Skeletal muscle cell (primary cell): Measurements from ENCODE around the gene NCAN.
A peak's percentile ranks its signal among the peaks of the same experiment; 100 is the strongest.

Experiments used
- DNase-seq: peaks from one replicate; pipeline ENCODE4 v3.0.0-alpha.2; 2010; ENCODE audit warnings: low read depth
- H3K4me3 ChIP-seq: 2 replicates; pipeline ENCODE4 v1.5.1; 2011; ENCODE audit warnings: low read depth, mild to moderate bottlenecking, control low read depth, low read length, moderate library complexity

The NCAN gene

DNA sequence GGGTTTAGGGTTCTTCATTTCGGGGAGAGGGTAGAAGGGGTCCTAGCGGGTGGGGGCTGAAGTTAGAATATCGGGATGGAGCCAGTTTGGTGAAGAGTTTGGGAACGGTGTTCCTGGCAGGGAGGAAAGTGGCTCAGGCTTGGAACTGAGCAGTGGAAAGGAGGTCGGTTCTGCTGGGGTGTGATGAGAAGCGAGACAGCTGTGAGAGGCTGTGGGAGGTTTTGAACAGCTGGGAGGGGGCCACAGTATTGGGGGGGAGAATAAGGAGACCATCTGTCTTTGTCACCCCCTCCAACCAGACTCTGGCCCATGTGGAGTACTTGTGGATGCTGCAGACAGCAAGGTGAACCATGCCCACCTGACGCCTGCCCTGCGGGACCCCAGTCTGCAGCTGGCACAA lies 62.4 kb downstream of the NCAN start:
- no peak overlapping the region for H3K4me3 ChIP-seq
- DNase-seq, result no peak

DNA sequence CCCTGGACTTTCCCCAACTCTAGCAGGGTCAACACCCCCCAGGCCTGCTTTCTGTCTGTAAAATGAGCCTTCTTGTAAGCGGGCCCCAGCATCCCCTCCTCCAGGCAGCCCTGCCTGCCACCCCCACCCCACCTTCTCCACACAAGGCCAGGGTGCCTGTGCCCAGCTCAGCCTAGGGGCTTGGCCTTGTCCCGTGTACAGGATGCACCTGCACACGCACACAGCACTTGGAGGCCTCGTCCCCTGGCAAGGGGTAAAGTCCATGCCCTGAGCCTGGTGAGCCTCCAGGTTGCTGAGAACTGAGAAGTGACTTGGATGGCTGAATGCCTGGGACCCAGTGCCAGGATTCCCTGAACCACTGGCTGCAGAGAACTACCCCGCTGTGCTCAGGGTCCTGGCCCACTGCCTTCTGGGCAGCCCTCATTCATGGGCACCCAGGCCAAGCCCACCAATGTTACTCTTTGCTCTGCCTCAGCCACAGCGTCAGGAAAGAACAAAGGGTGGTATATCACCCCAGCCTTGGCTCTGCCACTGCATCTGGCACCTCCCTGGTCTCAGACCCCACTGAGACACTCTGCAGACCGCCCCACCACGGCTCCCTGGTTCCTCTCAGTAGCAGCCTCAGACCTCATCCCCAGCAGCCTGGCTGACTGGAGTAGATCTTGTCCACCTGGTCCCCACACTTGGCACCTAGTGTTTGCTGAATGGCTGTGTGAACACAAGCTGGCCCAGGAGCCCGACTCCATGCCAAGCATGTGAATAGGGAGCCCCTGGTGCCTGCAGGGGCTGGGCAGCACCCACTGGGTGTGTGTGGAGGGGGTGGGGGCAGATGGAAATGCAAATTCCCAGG lies 63.2 kb downstream of the NCAN start:
- no peak for DNase-seq
- no peak overlapping the region for H3K4me3 ChIP-seq

DNA sequence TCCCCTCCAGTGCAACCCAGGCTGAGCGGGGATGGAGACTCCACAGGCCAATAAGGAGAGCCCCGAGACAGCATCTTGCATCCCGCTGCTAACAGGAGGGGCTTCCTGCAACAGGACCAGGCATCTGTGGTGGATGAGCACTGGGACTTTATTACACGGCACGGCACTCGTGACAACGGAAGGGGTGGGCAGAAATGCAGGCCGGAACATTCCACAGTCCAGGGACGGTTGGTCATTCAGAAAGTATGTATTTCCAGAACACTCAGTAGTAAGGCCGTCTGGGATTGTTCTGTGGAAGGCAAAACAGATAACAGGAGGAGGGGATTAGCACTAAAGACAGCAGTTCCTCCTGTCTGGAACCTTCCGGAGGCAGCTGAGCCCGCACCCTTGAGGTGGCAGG lies 64.6 kb downstream of the NCAN start:
- peak; percentile 24 for DNase-seq
- no peak overlapping the region for H3K4me3 ChIP-seq

DNA sequence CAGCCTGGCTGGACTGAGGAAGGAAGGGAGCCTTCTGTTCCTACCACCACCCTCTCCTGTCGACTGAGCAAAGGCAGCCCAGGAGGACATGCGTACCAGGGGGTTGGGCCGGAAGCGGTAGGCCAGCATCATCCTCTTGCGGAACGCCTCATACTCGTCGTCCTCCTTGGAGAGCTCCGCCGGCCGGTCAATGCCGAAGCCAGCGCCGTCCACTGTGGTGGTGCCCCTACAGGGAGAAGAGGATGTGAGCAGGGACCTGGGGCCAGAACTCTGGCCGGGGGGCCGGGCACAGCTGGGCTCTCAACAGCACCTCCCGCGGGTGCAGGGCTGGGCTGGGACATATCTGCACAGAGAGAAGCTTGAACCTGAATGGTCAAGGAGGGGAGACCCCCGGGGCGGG lies 65.1 kb downstream of the NCAN start:
- H3K4me3 ChIP-seq, result no peak overlapping the region
- DNase-seq, result no peak

DNA sequence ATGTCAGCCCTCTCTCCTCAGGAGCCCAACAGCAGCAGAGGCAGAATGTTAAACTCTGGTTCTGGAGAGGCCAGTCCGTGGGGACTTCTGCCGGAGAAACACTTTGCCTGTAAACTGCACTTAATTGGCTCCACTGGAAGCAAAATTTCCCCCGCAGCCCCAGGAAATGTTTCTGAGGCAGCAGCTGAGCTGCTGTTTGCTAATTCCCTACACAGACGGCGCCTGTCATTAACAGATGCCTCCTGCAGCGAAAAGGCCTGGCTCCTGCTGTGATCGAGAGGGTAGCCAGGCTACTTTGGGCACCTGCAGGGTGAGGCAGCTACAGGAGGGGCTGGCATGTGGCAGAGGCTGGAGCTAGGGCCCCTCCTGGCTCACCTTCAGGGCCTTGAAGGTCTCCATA lies 66.6 kb downstream of the NCAN start:
- no peak overlapping the region for H3K4me3 ChIP-seq
- DNase-seq, result no peak

DNA sequence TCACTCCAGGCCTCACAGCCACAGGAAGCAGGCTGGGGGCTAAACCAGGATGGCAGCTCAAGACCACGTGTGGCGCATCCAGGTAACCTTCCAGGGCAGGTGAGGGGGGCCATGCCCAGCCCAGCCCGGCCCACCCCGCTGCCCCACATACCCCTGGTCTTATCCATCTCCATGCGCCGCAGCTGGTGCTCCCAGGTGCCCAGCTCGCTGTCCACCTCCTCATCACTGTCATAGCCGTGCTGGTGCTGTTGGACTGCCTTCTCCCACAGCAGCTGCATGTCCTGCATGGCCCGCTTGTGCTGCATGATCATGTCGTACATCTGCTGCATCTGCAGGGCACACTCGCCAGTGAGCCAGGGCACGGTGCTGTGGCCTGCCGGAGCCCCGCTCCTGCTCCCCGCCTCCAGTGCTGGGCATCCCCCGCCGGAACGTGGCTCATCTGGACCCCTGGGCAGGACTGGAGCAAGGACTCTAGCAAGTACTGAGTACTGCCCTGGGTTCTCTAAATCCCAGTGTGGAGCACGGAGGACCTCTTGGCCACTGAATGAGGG lies 67.4 kb downstream of the NCAN start:
- DNase-seq, result no peak
- H3K4me3 ChIP-seq, result no peak overlapping the region

DNA sequence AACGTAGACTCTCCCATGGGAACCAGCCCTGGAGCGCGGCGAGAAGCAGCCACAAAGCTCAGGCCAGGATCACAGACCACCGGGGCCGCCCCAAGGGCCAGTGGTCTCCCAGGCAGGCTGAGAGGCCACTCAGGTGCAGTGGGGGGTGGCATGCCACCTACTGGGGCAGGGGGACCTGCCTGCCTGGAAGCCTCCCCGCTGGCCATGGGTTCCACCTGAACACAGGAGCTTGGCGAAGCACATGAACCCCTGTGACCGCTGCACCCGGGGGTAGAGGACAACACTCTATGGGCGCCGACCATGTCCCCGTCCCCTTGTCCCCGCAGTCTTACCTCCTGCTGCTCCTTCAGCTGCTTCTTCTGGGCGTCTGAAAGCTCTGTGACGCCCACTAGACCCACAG lies 68.1 kb downstream of the NCAN start:
- H3K4me3 ChIP-seq, result no peak overlapping the region
- DNase-seq, result no peak

DNA sequence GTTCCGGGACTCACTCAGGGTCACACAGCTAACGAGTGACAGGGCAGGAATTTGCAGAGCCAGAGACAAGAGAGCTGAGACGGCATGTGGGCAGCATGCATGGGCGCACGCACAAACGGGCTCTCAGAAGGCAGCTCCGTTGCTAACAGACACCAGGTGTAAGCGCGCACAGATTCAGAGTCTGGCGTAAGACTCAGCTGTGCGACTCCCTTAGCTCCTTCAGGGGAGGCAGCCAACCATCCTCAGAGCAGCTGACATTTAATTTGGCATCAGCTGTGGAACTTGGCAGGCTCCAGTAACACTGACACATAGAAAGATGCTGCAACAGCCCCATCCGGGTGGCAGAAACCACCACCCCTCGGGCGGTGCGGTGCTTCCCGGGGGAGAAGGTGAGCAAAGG lies 68.8 kb downstream of the NCAN start:
- peak; percentile 10 for DNase-seq
- H3K4me3 ChIP-seq, result no peak overlapping the region

DNA sequence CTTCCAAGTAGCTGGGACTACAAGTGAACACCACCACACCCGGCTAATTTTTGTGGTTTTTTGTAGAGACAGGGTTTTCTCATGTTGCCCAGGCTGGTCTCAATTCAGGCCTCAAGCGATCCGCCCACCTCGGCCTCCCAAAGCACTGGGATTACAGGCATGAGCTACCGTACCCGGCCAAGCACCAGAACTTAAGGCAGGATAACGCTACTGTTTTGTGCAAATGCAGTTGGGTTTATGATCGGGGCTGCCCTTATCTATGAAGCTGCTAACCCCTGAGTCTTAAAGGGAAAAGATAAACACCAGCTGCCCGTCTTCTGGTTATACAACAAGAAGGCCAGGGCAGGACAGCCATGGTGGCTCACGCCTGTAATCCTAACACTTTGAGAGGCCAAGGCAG lies 73.9 kb downstream of the NCAN start:
- no peak for DNase-seq

DNA sequence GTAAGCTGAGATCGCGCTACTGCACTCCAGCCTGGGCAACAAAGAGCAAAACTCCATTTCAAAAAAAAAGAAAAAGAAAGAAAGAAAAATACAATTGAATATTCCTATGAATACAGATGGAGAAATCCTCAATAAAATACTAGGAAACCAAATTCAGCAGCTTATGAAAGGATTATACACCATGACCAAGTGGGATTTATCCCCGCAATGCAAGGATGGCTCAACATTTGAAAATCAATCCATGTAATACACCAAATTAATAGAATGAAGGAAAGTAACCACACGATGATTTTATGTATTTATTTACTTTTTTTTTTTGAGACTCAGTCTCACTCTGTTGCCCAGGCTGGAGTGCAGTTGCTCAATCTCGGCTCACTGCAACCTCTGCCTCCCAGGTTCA lies 80.8 kb downstream of the NCAN start:
- no peak overlapping the region for H3K4me3 ChIP-seq
- DNase-seq, result no peak

More for the DNA sequence above, 73.9 kb downstream of the NCAN start:
- H3K4me3 ChIP-seq, result no peak overlapping the region

DNA sequence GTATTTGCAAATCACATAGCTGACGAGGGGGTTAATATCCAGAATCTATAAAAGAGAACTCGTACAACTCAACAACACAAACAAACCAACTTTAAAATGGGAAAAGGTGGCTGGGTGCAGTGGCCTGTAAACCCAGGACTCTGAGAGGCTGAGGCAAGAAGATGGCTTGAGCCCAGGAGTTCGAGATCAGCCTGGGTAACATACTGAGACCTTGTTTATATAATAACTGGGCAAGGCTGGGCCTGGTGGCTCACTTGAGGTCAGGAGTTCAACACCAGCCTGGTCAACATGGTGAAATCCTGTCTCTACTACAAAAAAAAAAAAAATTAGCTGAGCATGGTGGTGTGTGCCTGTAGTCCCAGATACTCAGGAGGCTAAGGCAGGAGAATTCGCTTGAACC lies 83.2 kb downstream of the NCAN start:
- no peak for DNase-seq
- H3K4me3 ChIP-seq, result no peak overlapping the region

DNA sequence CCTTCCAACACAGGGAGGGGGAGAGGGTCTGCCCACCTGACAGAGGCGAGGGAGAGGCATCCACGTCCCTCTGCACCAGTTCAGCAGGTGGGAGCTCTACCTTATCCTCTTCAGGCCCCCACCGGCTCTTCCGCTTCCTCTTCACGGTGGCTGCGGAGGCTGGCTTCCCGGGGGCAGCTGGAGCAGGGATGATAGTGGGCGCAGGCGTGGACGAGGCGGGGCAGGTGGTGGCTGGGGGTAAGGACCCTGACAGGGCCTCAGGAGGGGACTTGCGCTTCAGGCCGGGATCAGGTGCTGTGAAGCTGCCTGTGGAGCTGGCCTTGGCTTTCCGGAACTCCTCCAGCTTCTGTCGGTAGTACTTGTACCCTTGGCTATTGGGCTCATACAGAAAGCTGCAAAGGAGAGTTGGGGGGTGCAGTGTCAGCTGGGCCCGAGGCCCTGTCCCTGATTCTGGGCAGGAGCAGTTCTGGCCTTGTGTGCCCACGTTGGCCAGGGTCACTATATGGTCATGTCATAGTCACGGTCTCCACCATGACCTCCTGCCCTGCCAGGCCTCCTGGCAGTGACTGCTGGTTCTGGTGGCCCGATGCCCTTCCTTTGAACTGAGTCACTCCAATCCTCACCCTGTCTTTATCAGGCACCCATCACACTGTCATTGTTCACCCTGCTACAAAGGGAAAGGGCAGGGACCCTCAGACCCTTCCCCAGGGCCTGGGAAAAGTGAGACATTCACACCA lies 85.4 kb downstream of the NCAN start:
- no peak overlapping the region for H3K4me3 ChIP-seq
- DNase-seq, result no peak

DNA sequence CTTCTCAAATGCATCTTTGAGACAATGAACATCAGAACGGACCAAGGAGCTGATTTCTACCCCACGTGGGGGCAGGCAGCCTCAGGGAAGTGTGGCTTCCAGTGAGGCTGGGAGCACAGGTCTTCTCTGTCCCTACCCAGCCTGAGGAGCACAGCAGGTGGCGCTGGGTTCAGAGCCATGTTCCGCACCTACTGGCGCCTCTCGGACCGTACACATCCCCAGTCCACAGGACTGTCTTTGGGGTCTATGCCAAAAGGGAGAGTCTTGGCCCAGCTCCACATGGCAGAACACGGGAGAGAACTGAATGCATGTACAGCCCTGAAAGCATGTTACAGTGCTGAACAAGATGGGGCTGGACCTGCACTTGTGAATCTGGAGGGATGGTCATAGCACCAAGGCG lies 86.0 kb downstream of the NCAN start:
- H3K4me3 ChIP-seq, result no peak overlapping the region
- DNase-seq, result no peak

DNA sequence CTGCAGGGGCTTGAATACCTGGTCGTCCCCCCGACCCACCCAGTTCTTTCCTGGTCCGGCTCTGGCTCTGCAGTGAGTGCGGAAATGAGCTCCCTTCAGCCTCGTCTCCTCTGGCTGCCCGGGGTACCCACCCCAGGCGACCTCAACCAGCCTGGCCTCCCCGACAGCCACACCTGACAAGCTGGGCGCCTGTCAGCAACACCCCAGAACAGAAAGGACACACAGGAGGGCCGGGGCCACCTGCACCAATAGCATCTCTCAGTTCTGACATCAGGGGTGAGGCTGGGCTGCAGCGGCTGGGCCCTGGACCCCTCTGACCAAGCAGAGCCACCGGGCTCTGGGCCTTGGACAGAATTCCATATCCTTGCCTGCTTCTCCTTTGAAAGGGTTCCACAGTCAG lies 88.9 kb downstream of the NCAN start:
- H3K4me3 ChIP-seq, result no peak overlapping the region
- no peak for DNase-seq
